Stimulated activated CD8-positive, alpha-beta memory T cell treated with anti-CD3 and anti-CD28 coated beads, Interleukin-7, amount 100 ng/mL, for 1 hour (primary cell): ENCODE data around the gene CHAF1A.

Experiments
- DNase-seq, 2 donors: peaks; one replicate each; pipeline ENCODE4 v3.0.0-alpha.2; 2020; ENCODE audit warnings: low read depth in 2 of 2

Gene CHAF1A

DNA sequence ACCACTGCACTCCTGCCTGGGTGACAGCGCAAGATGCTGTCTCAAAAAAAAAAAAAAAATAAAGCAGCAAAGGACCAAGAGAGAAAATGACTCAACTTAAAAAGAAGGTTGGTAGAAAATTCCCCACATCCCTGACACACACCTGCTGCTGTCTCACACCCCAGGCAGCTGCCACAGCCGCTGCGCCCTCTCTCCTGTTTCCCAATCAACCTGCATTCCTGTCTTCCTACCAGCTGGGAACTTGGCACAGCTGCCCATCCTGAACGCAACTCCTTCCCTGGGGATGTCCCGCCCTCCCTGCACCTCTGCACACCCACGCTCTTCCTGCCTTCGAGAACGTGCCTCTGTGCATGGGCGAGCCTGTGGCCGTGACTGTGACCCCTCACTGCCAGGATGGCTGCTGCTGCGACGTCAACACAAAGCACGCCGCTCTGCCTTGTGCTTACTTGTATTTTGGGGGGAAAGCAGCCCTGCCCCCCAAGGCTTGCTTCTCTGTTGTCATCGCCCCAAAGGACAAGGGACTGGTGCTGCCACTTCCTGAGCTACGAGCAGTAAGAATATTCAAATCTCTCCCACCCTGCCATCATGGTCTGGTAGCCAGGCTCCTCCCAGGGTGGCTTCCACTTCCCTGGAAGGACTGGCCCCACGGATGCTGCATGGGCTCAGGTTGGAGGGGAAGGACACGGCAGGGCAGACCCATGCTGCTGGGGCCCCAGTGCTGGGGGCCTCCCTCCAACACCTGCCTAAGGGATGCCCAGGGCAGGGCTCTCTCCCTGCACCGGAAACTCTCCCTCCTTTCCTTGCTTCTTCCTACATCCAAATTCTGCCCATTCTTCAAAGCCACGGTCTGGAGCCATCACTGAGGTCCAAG, 22.8 kb upstream of the CHAF1A start:
- DNase-seq = no peak

DNA sequence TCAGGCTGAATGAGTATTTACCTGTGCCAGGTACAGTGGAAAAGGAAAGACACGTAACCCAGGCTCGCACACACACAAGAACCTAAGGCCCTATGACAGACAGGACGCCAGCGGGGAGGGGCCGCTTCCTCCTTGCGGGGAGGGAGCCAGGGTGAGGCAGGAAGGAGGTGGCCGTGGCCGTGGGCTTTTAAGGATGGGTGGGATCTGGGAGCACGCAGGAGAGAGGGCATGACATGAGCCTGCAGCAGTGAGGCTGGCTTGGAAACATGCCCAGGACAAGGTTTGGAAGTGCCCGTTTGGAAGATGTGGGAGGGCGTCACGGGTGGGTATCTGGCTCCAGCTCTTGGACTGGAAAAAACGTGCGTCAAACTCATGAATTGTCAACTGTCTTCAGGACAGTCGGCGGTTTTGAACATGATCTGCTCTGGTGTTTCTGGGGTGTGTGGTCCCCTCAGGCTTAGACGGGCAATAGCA, 22.1 kb upstream of the CHAF1A start:
- peak in 1 of 2 donors; percentile 37 for DNase-seq

DNA sequence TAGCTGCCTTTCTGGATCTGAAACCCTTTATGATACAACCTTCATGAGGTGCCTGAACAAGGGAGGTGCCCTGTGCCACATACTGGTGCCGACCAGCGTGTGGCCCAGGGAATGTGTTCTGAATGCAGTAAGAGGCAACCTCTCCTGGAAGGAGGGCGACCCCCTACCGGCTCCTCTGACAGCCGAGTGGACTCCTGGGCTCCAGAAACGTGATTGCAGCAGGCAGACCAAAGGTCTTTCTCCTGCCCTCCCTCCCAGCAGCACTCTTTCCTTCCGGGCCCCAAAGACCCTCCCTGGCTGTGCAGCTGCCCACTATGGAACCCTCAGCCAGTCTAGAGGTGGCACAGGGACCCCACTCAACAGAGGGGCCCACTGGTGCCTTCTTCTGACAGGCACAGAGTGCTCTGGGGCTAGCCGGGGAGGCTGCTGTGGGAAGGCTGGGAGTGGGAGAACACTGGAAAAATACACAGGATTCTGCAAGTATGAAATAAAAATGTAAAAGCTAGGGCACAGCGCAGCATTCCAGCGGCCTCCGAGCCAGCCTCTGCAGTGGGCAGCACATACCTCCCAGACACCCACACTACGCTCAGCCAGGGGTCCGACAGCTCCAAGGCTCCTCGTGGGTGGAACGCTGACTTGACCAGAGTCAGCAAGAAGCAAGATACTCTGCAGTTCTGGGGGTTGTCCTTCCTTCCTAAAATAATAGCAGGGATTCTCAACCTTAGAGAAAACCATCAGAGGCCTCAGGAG, 17.0 kb upstream of the CHAF1A start:
- DNase-seq = no peak

DNA sequence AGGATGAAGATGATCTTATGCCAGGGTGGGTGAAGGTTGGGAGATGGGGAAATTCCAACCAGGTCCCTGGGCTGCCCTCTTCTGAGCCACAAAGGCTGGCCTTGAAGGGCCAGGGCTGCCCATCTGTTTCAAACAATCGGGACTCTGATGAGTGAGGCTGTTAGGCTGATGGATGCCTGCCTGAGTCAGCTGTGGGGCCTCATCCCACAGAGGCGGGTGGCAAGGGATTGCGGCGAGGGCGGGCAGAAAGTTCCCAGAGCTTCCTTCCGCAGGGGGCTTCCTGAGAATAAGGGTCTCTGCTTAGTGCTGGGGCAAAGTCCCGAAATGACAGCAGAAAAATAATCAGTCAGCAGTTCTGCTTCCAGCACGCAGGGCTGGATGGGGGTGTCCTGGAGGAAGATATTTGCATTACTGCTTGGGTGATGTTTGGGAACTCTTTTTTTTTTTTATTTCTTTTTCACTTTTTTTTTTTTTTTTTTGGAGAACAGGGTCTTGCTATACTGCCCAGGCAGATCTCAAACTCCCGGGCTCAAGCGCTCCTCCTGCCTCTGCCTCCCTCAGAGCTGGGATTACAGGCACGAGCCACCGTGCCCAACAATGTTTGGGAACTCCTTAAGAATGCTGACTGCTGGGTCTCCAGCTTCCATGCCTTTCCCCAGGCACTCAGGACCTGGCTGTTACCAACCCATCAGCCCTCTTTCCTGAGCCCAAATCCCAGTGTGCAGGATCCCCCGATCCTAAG, 16.2 kb upstream of the CHAF1A start:
- DNase-seq = no peak

DNA sequence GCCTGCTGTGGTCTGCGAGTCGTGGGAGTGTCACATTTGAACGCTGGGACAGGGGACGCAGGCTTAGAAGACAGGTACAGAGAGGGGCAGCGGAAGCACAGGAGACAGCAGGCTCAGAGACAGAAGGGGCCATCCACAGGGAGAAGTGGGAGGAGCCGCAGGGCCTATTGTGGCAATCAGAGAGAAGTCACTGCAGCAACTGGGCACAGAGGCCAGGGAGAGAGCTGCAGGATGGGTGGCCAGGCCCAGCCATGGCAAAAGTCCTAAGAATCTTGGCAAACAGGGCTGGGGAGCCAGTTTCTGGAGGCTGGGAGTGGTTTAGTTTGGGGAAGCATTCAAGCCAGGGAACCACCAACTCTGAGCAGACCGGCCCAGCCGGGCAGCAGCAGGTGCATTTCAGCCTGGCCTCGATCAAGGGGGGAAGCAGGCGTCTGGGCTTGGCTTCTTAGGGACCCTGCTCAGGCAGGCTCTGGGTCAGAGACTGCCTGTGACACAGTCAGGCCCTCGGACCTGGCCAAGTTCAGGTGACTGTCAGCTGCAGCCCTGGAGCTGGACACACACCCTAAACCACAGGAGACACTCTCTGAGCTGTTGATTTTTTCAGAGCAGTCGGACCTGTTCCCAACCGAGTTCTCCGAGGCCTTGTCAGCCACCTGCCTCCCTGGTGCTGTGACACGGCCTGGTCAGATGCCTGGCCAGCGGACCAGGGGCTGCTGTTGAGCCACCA, 13.9 kb upstream of the CHAF1A start:
- DNase-seq = no peak

DNA sequence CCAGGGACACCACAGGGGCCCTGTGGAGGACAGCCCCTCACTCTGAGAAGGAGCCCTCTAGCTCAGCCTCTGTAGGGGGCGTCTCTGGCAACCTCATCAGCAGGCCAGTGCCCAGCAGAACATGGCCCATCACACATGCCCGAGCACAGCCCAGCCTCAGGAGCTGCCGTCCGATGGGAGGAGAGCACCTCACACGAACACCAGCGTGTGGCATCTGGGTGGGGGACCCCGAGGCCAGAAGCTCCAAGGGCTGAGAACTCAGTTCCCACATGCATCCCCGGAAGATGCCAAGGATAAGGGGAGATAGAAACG, 13.4 kb upstream of the CHAF1A start:
- DNase-seq = no peak

DNA sequence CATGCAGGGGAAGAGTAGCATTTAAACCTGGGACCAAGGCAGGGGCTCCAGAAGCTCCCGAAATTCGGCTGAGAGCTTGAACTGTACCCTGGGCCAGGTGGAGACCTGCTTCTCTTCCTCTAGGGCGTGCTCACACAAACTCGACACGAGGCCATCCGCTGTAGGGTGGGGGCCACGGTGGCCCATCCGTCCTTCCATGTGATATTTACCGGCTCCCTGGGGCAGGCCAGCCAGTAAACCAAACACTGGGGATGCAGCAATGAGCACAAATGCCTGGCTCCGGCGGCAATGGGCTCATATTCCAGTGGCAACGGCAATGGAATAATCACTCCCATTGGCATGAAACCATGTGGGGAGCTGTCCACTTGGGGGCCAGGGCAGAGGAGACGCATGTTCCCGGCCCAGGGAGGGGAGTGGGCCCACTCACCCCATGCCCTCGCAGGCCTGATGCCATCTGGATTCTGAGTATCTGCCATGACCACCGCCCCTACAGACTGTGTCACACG, 12.9 kb upstream of the CHAF1A start:
- no peak for DNase-seq

DNA sequence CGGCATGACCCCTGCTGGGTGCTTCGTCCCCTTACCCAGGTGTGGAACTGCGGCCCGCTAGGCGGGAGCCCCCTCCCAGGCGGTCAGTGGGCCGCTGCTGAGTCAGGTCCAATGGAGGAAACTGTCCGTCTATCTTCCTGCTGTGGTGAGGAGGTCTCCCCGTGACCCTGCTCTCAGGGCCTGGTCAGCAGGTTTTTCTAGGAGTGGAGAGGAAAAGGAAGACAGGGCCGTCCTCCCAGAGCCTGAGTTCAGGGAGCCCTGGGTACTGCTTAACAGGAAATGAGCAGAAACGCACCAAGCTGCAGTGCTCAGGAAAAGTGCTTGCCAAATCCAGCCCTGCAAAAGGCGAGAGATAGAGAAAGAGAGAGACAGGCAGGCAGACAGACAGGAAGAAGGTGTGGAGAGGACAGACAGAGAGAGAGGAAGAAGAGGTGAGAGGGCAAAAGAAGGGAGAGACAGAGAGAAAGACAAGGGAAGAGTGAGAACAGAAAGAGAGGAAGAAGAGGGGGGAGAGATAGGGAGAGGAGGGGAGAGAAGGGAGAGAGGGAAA, 12.3 kb upstream of the CHAF1A start:
- DNase-seq = no peak

DNA sequence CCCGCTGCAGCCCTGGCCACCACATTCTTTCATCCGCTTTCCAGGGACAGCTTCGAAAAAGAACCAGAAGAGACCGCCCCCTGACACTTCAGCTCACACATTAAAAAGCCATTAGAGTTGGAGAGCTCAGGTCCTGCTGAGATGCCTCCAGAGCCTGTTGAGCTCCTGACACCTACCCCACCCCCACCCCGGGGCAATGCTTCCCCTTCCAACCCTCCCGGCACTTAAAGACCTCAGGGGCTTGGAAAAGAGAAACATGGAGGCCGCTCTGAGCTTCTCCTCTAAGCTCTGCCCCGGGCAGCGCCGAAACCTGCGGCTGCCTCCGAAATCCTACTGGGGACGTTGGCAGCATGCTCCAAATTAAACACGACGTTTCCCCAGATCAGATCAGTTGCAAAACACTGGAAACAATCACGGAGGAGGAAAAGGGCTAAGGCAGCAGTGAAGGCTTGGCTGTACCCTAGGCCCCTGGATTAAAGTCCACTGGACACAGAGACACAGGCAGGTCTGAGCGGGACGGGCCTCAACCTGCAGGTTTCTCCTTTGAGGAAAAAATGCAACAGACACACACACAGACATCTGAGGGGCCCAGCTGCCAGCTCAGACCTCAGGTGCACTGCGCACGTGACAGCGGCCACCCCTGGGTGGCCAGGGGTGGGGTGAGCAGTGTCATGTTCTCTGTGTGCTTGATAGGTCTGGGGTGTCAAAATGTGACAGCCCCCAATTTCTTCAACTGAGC, 11.7 kb upstream of the CHAF1A start:
- no peak for DNase-seq

DNA sequence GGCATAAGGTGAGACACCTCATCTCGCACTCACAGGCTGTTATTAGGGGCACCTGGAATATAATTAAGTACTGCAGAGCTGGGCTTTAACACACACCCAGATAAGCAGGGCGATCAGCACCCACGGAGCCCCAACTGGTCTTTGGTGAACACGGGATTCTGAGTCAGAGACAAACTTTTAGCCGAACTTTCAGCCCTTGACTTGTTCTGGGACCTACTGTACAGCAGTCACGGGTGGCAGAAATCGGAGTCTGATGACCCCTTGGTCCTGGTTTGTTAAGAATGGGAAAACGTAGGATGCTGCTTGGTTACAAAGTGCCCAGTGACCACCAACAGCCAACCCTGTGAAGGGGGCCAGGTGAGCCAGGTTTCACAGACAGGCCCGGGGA, 11.1 kb upstream of the CHAF1A start:
- DNase-seq = no peak

DNA sequence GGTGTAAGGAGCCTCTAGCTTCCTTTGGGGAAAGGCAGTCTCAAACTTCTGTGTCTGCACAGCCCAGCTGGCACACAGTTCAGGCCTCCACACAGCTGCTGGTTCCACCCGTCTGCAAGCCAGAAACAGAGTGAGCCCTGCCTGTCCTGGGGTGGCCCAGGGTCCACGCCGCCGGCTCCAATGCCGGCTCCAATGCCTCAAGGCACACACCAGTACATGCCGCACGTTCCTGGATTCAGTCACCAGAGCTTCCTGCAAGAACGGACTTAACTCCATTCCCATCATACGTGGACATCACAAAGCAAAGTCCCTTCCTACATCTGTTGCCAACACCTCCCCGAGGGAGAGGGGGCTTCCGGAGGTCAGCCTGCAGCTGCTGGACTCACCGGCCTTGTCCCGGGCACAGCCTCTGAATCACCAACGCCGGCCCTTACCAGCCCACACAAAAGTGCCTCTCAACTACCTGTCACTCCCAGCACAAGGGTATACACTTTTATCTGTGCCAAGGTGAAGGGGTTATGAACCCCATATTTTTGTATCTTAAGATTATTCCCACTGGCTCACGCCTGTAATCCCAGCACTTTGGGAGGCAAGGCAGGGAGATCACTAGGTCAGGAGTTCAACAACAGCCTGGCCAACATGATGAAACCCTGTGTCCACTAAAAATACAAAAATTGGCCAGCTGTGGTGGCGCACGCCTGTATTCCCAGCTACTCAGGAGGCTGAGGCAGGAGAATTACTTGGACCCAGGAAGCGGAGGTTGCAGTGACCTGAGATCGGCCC, 10.5 kb upstream of the CHAF1A start:
- DNase-seq = no peak

DNA sequence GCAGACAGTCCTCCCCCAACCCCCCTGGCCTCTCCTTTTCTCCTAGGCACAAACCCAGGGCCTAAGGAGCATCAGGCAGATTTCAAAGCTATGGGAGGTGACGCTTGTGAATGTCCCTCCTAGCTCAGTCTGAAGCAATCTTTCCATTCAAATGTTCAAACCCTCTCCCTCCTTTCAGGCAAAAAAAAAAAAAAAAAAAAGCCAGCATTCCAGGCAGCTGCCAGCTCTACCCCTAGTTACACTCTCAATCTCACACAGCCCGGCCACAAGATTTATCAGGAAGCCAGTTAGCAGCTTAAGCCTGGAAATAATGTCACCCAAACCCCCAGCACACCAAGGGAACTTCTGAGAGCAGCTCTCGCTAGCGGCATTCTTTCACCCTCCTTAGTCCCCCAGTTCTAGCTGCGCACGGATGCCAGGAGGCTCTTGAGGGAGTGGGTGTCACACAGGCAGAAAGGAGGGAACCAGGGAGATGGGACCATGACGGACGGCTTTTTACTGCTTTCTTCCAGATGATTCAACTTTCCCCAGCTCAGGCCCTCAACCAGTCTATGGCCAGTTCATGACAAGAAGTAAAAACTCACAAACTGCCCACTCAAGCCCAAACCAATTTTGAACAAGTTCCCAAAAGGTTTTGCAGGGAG, 8.4 kb upstream of the CHAF1A start:
- DNase-seq = no peak

DNA sequence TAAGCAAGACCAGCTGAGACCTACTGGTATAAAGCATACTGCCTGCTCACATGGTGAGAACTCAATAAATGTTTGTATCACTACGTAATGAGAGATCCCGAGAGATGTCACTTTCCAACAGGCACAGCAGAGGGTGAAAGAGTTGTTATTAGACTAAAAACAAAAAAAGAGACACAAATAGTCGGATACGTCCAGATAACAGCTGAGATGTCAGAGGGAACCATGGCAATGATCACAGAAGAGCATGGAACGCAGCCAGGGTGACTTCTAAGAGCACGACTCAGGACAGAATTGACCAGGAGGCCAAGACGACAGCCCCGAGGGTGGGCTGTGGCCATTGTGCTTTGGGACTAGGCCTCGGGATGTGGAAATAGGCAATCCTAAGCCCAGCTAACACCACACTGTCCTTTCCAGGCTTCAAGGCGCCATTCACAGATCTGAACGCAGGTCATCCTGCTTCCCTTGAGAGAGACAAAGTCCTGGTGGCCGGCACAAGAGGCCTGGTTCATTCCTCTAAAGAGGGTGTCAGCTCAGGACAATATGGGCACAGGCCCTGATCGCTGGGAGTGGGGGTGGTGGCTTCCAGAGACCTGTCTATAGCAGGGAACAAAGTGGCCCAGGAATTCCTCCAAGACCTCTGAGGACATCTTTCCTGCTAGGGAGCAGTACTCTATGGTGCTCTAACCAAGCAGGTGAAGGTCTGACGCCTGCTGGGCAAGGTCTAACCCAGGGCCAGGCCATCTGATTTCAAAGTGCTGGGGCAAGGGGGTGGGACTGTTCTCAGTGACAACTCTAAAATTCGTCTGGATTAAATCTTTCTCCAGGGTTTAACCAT, 5.3 kb upstream of the CHAF1A start:
- DNase-seq = no peak

DNA sequence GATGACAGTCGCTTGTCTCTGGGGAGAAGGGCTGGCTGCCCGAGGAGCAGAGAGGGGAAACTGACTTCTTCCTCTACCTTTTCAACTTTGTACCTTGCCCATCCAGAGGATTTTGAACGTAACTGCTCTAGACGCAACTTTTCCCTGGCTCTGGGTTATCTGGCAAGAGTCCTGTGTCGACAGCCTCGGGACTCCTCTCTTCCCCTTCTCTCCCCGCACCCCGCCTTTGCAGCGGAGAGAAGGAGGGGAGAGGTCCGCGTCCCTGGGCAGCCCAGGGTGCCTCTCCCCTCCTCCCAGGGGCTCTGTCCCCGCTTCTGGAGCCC, 2.7 kb upstream of the CHAF1A start:
- DNase-seq = peak in 1 of 2 donors; percentile 10

DNA sequence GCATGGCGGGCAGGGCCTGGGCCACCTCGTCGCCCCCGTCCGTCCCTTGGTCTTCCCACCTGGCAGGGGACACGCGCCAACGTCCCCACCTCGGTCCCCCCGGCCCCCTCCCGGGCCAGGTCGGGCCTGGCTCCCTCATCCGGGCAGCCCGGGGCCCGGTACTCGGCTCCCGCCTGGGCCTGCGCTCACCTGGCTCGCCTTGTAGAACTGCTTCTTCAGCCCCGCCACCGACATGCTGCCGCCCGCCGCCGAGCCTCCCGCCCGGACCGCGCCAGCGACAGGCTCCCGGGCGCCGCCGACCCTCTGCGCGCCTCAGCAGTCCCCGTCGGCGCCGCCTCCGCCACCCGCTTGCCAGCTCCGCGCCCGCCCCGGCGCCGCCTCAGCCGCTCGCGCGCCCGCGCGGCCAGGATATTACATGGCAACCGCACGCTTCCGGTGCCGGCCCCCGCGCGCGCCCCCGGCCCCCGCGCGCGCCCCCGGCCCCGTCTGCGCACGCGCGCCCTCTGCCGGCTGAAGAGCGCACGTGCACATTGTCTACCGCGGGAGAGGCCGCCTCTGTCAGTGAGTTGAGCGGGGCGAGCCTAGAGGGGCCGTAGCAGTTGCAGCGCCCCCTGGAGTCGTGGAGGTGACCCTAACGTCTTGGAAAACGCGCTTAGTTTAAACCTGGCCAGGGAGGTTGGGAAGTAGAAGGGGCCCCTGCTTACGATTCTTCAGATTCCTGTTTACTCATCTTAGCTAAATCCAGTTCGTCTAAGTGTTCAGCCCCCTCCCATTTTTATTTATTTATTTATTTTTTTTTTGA, 2.1 kb upstream of the CHAF1A start, which contains the start of gene SH3GL1:
SH3GL1 (minus strand) TSS at position 413 of the 802 bp plus-strand sequence; CDS start at position 234, 179 bp downstream.
- peak; percentile 87 to 89 for DNase-seq

DNA sequence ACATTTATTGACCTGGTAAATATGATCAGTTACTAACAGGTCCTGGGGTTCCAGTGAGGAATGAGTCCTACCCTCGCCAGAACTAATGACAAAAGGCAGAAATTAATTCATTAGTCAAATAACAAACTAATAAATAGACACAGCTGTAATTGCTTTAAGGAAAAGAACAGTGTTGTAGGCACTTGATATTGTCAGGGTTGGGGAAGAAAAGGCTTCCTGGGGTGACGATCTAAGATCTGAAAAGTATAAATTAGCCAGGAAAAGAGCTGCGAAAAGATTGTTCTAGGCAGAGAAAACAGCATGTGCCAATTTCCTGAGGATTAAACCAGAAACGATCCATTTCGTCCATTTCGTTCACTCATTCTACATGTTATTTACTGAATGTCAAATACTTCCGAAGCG, 670 bp upstream of the CHAF1A start:
- no peak for DNase-seq

DNA sequence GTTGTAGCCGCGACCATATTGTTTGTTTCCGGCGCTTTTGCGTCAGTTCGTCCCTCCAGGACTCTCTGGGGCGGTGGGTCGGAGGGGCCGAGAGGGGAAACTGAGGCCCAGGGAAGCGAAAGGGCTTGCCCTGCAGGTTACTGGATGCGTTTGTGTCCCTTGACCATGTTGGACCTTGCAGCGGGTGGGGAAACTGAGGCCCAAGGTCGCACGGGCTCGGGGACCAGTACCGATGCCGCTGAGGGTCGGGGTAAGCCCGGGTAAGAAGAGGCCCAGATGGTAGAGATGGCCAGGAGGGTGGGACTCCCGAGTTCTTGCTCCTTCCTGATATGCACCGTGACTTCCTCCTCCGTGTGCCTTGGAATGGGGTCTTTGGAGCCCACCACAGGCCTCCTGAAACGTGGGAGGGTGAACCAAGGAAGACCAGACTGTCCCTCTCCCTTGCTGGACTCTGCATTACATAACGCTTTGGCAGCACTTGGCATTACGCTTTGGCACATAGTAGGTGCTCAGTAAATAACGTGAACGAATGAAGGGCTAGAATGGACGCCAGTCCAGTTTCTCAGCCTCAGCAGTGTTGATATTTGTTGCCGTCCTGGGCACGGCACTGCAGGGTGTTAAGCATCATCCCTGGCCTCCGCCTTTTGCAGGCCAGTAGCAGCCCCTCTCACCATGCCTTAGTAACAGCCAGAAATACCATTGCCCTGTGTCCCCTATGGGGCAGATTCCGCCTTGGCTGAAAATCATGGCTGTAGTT, 743 bp downstream of the CHAF1A start:
- DNase-seq = no peak
